ENCODE data around the gene SLC8A2.

SLC8A2 gene

GRCh38 chr19:47473336-47473735, 1.6 kb upstream of the SLC8A2 start:
- no peak overlapping the region for H3K4me3 ChIP-seq (ENCODE audit: control insufficient read depth, low read depth, low read length)
- no peak for DNase-seq (ENCODE audit: low read depth)
- no peak for TF ChIP-seq CTCF (IDR thresholded peaks at IDR 0.05; ENCODE audit: control insufficient read depth, insufficient read depth, low read depth, low read length, missing control alignments)

GRCh38 chr19:47471381-47471732, 336 bp downstream of the SLC8A2 start:
- TF ChIP-seq CTCF (IDR thresholded peaks at IDR 0.05; ENCODE audit: control insufficient read depth, insufficient read depth, low read depth, low read length, missing control alignments), result no peak
- no peak overlapping the region for H3K4me3 ChIP-seq (ENCODE audit: control insufficient read depth, low read depth, low read length)
- no peak for DNase-seq (ENCODE audit: low read depth)

GRCh38 chr19:47470447-47471195, 1.1 kb downstream of the SLC8A2 start:
- DNase-seq (ENCODE audit: low read depth), result no peak
- TF ChIP-seq CTCF (IDR thresholded peaks at IDR 0.05; ENCODE audit: control insufficient read depth, insufficient read depth, low read depth, low read length, missing control alignments), result no peak
- H3K4me3 ChIP-seq (ENCODE audit: control insufficient read depth, low read depth, low read length), result no peak overlapping the region

- TF ChIP-seq CTCF (IDR thresholded peaks at IDR 0.05; ENCODE audit: control insufficient read depth, insufficient read depth, low read depth, low read length, missing control alignments), result no peak
- no peak for DNase-seq (ENCODE audit: low read depth)
- H3K4me3 ChIP-seq (ENCODE audit: control insufficient read depth, low read depth, low read length), result no peak overlapping the region
Measured at GRCh38 chr19:47469719-47470118, 2.0 kb downstream of the SLC8A2 start.

- no peak for DNase-seq (ENCODE audit: low read depth)
- no peak overlapping the region for H3K4me3 ChIP-seq (ENCODE audit: control insufficient read depth, low read depth, low read length)
- TF ChIP-seq CTCF (IDR thresholded peaks at IDR 0.05; ENCODE audit: control insufficient read depth, insufficient read depth, low read depth, low read length, missing control alignments), result no peak
Measured at GRCh38 chr19:47469363-47469700, 2.4 kb downstream of the SLC8A2 start.

GRCh38 chr19:47467914-47468313, 3.8 kb downstream of the SLC8A2 start:
- no peak for DNase-seq (ENCODE audit: low read depth)
- H3K4me3 ChIP-seq (ENCODE audit: control insufficient read depth, low read depth, low read length), result no peak overlapping the region
- TF ChIP-seq CTCF (IDR thresholded peaks at IDR 0.05; ENCODE audit: control insufficient read depth, insufficient read depth, low read depth, low read length, missing control alignments), result no peak

GRCh38 chr19:47465957-47466356, 5.7 kb downstream of the SLC8A2 start:
- no peak for TF ChIP-seq CTCF (IDR thresholded peaks at IDR 0.05; ENCODE audit: control insufficient read depth, insufficient read depth, low read depth, low read length, missing control alignments)
- H3K4me3 ChIP-seq (ENCODE audit: control insufficient read depth, low read depth, low read length), result no peak overlapping the region

More at GRCh38 chr19:47465957-47466356, 5.7 kb downstream of the SLC8A2 start:
- DNase-seq (ENCODE audit: low read depth), result no peak
